Esophagus muscularis mucosa (tissue), 4 donors: ENCODE results near the gene HAAO.

Experiments used
- EP300 ChIP-seq: sonication (generic); formaldehyde crosslinking; IDR thresholded peaks from one replicate; pipeline ENCODE4 v1.6.1; 2017; ENCODE audit warnings: antibody characterized with exemption
- POLR2A ChIP-seq: fragments of 450-650 bp; IDR thresholded peaks from one replicate; pipeline ENCODE4 v1.6.1; 2017; ENCODE audit warnings: antibody characterized with exemption, moderate library complexity, mild to moderate bottlenecking, low read depth
- POLR2AphosphoS5 ChIP-seq, 2 donors: sonication (generic); formaldehyde crosslinking; IDR thresholded peaks; one replicate each; pipeline ENCODE4 v1.6.1; 2017; ENCODE audit warnings: antibody characterized with exemption in 2 of 2
- TF ChIP-seq, protein P1 (sequence below), 3 experiments: fragments of 200-600 bp in 2 of 3; fragments of 450-650 bp in 1 of 3; sonication (generic) in 2 of 3; IDR thresholded peaks; one replicate each; pipeline ENCODE4 v1.5.1; 2017 to 2019; ENCODE audit warnings: antibody characterized with exemption in 3 of 3, mild to moderate bottlenecking in 2 of 3, moderate library complexity in 1 of 3

DNA sequence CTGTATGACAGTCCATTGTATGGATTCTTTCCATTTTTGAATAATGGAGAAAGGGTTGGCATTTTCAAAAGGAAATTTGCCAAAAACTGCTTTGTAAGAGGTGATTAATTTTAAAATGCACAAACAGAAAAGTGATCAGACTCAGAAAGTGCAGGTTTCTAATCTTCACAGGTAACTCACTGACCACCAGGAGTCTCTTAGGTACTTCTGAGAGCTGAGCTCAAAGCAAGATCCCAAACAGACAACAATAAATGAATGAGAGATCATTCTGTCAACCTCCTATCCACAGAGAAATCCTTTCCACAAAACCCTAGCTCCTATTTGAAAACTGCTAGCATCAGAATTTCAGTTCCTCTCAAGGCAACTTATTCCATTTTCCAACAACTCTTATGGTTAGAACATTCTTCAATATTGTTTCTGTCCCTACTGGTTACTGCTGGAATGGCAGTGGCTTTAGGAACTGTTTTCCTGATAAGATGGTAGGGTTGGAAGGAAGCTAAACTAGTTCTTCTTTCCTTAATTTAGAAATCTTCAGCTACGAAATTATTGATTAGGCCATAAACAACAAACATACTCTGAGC is 20.6 kb upstream of the HAAO start:
- TF ChIP-seq EP300, result no peak
- TF ChIP-seq POLR2A, result no peak
- TF ChIP-seq, protein P1, sequence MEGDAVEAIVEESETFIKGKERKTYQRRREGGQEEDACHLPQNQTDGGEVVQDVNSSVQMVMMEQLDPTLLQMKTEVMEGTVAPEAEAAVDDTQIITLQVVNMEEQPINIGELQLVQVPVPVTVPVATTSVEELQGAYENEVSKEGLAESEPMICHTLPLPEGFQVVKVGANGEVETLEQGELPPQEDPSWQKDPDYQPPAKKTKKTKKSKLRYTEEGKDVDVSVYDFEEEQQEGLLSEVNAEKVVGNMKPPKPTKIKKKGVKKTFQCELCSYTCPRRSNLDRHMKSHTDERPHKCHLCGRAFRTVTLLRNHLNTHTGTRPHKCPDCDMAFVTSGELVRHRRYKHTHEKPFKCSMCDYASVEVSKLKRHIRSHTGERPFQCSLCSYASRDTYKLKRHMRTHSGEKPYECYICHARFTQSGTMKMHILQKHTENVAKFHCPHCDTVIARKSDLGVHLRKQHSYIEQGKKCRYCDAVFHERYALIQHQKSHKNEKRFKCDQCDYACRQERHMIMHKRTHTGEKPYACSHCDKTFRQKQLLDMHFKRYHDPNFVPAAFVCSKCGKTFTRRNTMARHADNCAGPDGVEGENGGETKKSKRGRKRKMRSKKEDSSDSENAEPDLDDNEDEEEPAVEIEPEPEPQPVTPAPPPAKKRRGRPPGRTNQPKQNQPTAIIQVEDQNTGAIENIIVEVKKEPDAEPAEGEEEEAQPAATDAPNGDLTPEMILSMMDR (IDR thresholded peaks at IDR 0.05), result peak; percentile 43 to 64 (median 44)
- no peak for TF ChIP-seq POLR2AphosphoS5 (IDR thresholded peaks at IDR 0.05)
